Karpas-422 (cell line): ENCODE data around the gene LILRA5. TPM values are rescaled to one million over a fixed set of nuclear protein-coding genes. Genes with fewer than 3 reads are reported as not detected.

ENCODE experiments used
- DNase-seq: peaks from one replicate; pipeline ENCODE4 v3.0.0-alpha.2; 2015
- H2AFZ ChIP-seq: fragments of 200-600 bp; sonication (generic); 2 replicates; pipeline ENCODE4 v1.6.1; 2014; ENCODE audit warnings: antibody characterized with exemption, low read length, mixed read lengths
- H3K27ac ChIP-seq: fragments of 200-600 bp; sonication (generic); 2 replicates; pipeline ENCODE4 v1.5.1; 2014; ENCODE audit warnings: mild to moderate bottlenecking, low read length, moderate library complexity
- H3K27me3 ChIP-seq: fragments of 200-600 bp; sonication (generic); 2 replicates; pipeline ENCODE4 v1.6.1; 2014; ENCODE audit warnings: low read length, mixed read lengths
- H3K36me3 ChIP-seq: fragments of 200-600 bp; sonication (generic); 2 replicates; pipeline ENCODE4 v1.6.1; 2014; ENCODE audit warnings: low read length, mixed read lengths; ENCODE audit not compliant: insufficient read depth
- H3K4me1 ChIP-seq: fragments of 200-600 bp; sonication (generic); 2 replicates; pipeline ENCODE4 v1.6.1; 2014; ENCODE audit warnings: mild to moderate bottlenecking, low read length, mixed read lengths
- H3K4me2 ChIP-seq: fragments of 200-600 bp; sonication (generic); 2 replicates; pipeline ENCODE4 v1.6.1; 2014; ENCODE audit warnings: low read length, low read depth, mild to moderate bottlenecking; ENCODE audit not compliant: poor library complexity, severe bottlenecking
- H3K4me3 ChIP-seq: fragments of 200-600 bp; sonication (generic); 2 replicates; pipeline ENCODE4 v1.5.1; 2014; ENCODE audit warnings: mild to moderate bottlenecking, antibody characterized with exemption, low read length, mixed read lengths
- H3K79me2 ChIP-seq: fragments of 200-600 bp; sonication (generic); 2 replicates; pipeline ENCODE4 v1.6.1; 2014; ENCODE audit warnings: mild to moderate bottlenecking, low read length, mixed read lengths
- H3K9ac ChIP-seq: fragments of 200-600 bp; sonication (generic); 2 replicates; pipeline ENCODE4 v1.6.0; 2014; ENCODE audit warnings: low read length
- H3K9me2 ChIP-seq: fragments of 200-600 bp; sonication (generic), shearing (Covaris generic); replicated peaks from 2 replicates; pipeline ENCODE4 v1.6.0; 2014; ENCODE audit warnings: mild to moderate bottlenecking, low read length, moderate library complexity; ENCODE audit not compliant: insufficient read depth
- H3K9me3 ChIP-seq: fragments of 300-700, 200-600 bp; sonication (generic); 2 replicates; pipeline ENCODE4 v1.6.1; 2014; ENCODE audit warnings: low read length, mixed read lengths
- H4K20me1 ChIP-seq: fragments of 200-600 bp; sonication (generic); 2 replicates; pipeline ENCODE4 v1.6.1; 2014; ENCODE audit warnings: mild to moderate bottlenecking, antibody characterized with exemption, low read length, low read depth; ENCODE audit not compliant: insufficient read depth
- total RNA-seq: library from RNA; depleted of rRNA; stranded (reverse); fragments of >200 nt; shearing (Covaris generic); gene quantifications from 2 replicates; pipeline ENCODE4 v1.2.3, GENCODE V29; 2014; ENCODE audit warnings: low replicate concordance

LILRA5 gene
- total RNA-seq, 1 experiment from 2014 or later: not detected

- Histone ChIP-seq H3K4me2 (no peak overlapping the region), H3K9ac (no peak overlapping the region), H3K4me3 (no peak overlapping the region), H3K36me3 (no peaks in the 10 kb centered on the region), H2AFZ (no peak overlapping the region), H3K27me3 (no peaks in the 10 kb centered on the region), H3K27ac (no peak overlapping the region), H3K9me2 (no peaks in the 10 kb centered on the region), H3K79me2 (no peaks in the 10 kb centered on the region), H3K4me1 (peaks cover 14% of the 10 kb centered on the region), H3K9me3 (no peaks in the 10 kb centered on the region), H4K20me1 (no peaks in the 10 kb centered on the region)
- DNase-seq: no peak
Observed at GRCh38 chr19:54352546-54352945, 39.6 kb upstream of the LILRA5 start.

- DNase-seq: no peak
- Histone ChIP-seq H3K36me3 (no peaks in the 10 kb centered on the region), H3K4me3 (no peak overlapping the region), H3K27ac (no peak overlapping the region), H3K4me2 (no peak overlapping the region), H3K27me3 (no peaks in the 10 kb centered on the region), H3K9me3 (no peaks in the 10 kb centered on the region), H2AFZ (no peak overlapping the region), H4K20me1 (no peaks in the 10 kb centered on the region), H3K9me2 (no peaks in the 10 kb centered on the region), H3K4me1 (peaks cover 15% of the 10 kb centered on the region), H3K79me2 (no peaks in the 10 kb centered on the region), H3K9ac (no peak overlapping the region)
Observed at GRCh38 chr19:54352041-54352440, 39.1 kb upstream of the LILRA5 start.

- Histone ChIP-seq H3K9ac (no peak overlapping the region), H3K36me3 (no peaks in the 10 kb centered on the region), H3K27ac (no peak overlapping the region), H3K79me2 (no peaks in the 10 kb centered on the region), H4K20me1 (no peaks in the 10 kb centered on the region), H3K4me2 (no peak overlapping the region), H3K4me1 (peaks cover 20% of the 10 kb centered on the region), H2AFZ (no peak overlapping the region), H3K4me3 (no peak overlapping the region), H3K9me3 (no peaks in the 10 kb centered on the region), H3K27me3 (no peaks in the 10 kb centered on the region), H3K9me2 (no peaks in the 10 kb centered on the region)
- DNase-seq: no peak
Observed at GRCh38 chr19:54351474-54351873, 38.5 kb upstream of the LILRA5 start.

DNA sequence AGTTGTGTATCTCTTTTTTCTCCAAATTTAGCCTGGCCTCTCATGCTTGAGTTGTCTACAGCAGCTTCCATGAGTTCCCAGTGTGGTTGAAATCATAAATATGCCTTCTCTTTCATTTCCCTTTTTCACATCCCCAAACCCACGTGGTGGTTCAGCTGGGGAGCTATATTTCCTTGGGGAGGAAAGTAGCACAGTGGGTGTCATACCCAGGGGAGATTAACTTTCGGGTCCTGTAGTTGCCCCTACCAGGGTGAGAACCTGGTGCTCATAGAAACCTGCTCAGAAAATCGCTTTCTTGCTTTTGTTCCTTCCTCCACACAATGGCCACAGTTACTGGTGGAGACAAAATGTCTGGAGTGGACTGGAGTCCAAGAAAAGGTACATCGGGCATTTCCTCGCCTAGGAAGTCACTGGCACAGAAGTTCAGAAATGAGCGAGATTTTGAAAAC, 33.0 kb upstream of the LILRA5 start:
- Histone ChIP-seq H3K9me3 (no peaks in the 10 kb centered on the region), H3K27me3 (no peaks in the 10 kb centered on the region), H3K4me1 (peaks cover 28% of the 10 kb centered on the region), H3K9me2 (no peaks in the 10 kb centered on the region), H3K36me3 (no peaks in the 10 kb centered on the region), H3K9ac (no peak overlapping the region), H3K27ac (0 out of 2 replicates have a peak overlapping the region, but pooled peaks have one; percentile 3), H4K20me1 (no peaks in the 10 kb centered on the region), H3K79me2 (no peaks in the 10 kb centered on the region), H2AFZ (no peak overlapping the region), H3K4me2 (peak overlapping the region; percentile 65), H3K4me3 (peak overlapping the region; percentile 16; the same call in 1 of the 2 replicates)
- peak; percentile 87 for DNase-seq

GRCh38 chr19:54343868-54344267, 30.9 kb upstream of the LILRA5 start:
- Histone ChIP-seq H3K79me2 (no peaks in the 10 kb centered on the region), H4K20me1 (no peaks in the 10 kb centered on the region), H2AFZ (no peak overlapping the region), H3K9ac (no peak overlapping the region), H3K4me1 (peaks cover 47% of the 10 kb centered on the region), H3K36me3 (no peaks in the 10 kb centered on the region), H3K9me2 (no peaks in the 10 kb centered on the region), H3K9me3 (no peaks in the 10 kb centered on the region), H3K4me3 (no peak overlapping the region), H3K27me3 (no peaks in the 10 kb centered on the region), H3K27ac (no peak overlapping the region), H3K4me2 (no peak overlapping the region)
- DNase-seq: peak; percentile 52

DNA sequence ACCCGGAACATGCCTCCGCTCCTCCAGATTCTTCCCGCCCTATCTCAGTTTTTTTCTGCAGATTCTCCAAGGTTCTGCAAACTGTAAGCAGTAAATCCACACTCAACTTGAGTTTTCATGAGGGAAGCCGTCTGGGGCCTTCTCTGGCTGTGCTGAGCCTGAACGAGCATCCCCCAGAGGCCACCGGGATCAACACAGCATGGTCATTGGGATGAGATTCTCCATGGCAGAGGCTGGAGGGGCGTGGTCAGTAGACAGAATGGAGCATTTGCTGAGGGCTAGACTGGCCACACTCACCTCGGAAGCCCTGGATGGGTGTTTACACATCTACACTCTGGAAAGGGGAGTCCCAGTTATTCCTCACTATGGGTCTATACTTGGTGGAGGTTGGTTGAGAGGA, 28.3 kb upstream of the LILRA5 start:
- H3K9me2 ChIP-seq: no peaks in the 10 kb centered on the region
- no peaks in the 10 kb centered on the region for H3K36me3 ChIP-seq
- H2AFZ ChIP-seq: no peak overlapping the region
- no peak for DNase-seq
- H4K20me1 ChIP-seq: no peaks in the 10 kb centered on the region
- H3K4me1 ChIP-seq: peaks cover 41% of the 10 kb centered on the region
- H3K9ac ChIP-seq: no peak overlapping the region
- H3K4me2 ChIP-seq: no peak overlapping the region
- no peak overlapping the region for H3K4me3 ChIP-seq
- no peaks in the 10 kb centered on the region for H3K79me2 ChIP-seq
- H3K9me3 ChIP-seq: no peaks in the 10 kb centered on the region
- H3K27ac ChIP-seq: no peak overlapping the region
- no peaks in the 10 kb centered on the region for H3K27me3 ChIP-seq

GRCh38 chr19:54339646-54340358, 26.8 kb upstream of the LILRA5 start:
- no peaks in the 10 kb centered on the region for H3K79me2 ChIP-seq
- no peaks in the 10 kb centered on the region for H3K9me2 ChIP-seq
- H3K36me3 ChIP-seq: no peaks in the 10 kb centered on the region
- H3K9ac ChIP-seq: peak overlapping the region; percentile 38
- no peaks in the 10 kb centered on the region for H3K9me3 ChIP-seq
- H3K27ac ChIP-seq: no peak overlapping the region
- peak overlapping the region; percentile 56 for H3K4me2 ChIP-seq
- peak overlapping the region; percentile 19; the same call in 1 of the 2 replicates for H3K4me3 ChIP-seq
- no peaks in the 10 kb centered on the region for H4K20me1 ChIP-seq
- no peaks in the 10 kb centered on the region for H3K27me3 ChIP-seq
- H2AFZ ChIP-seq: no peak overlapping the region
- H3K4me1 ChIP-seq: peaks cover 33% of the 10 kb centered on the region
- DNase-seq: peak; percentile 86

DNA sequence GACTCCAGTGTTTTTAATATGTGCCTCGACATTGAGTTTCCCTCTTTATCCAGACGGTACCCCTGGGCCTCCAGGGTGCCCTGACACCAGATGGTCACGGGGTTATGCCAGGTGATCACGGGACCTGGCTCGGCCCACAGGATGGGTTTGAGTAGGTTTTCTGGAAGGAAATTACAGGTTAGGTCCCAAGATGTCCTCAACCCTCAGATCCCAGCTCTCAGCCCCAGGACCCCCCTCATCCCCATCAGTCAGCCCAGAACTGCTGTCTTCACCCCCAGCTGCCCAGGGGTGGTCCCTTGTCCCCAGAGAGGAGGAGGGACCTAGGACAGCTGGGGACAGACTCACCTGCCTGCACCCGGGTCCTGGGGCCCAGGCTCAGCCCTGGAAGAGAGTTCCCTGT, 25.6 kb upstream of the LILRA5 start:
- peak; percentile 39 for DNase-seq
- H3K36me3 ChIP-seq: no peaks in the 10 kb centered on the region
- peaks cover 26% of the 10 kb centered on the region for H3K4me1 ChIP-seq
- no peaks in the 10 kb centered on the region for H3K9me3 ChIP-seq
- H3K4me3 ChIP-seq: no peak overlapping the region
- H3K79me2 ChIP-seq: no peaks in the 10 kb centered on the region
- H2AFZ ChIP-seq: no peak overlapping the region
- no peak overlapping the region for H3K4me2 ChIP-seq
- no peak overlapping the region for H3K27ac ChIP-seq
- no peaks in the 10 kb centered on the region for H3K9me2 ChIP-seq
- H4K20me1 ChIP-seq: no peaks in the 10 kb centered on the region
- H3K27me3 ChIP-seq: 0 out of 2 replicates have a peak, but pooled peaks cover 2% of the 10 kb centered on the region
- H3K9ac ChIP-seq: no peak overlapping the region
